Measurements from ENCODE around the gene FUOM.

FUOM gene

DNA sequence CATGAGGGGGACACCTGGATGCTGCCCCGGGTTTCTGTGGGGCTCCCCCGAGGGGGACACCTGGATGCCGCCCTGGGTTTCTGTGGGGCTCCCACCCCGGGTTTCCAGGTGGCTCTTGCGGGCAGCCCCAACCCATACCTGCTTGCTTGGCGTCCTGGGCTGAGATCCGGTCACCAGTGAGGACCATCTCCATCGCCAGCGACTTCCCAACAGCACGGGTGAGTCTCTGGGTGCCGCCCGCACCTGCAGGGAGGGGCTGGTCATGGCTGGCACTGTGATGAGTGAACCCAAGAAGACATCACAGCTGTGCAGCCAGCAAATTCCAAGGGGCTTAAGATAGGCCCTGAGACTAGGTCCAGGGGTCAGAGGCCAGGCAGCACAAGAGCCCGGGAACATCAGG, 8.9 kb upstream of the FUOM start:
- DNase-seq (ENCODE audit: low read depth) = no peak

- no peak for DNase-seq (ENCODE audit: low read depth)
Observed at GRCh38 chr10:133366130-133366478, 8.3 kb upstream of the FUOM start.

DNA sequence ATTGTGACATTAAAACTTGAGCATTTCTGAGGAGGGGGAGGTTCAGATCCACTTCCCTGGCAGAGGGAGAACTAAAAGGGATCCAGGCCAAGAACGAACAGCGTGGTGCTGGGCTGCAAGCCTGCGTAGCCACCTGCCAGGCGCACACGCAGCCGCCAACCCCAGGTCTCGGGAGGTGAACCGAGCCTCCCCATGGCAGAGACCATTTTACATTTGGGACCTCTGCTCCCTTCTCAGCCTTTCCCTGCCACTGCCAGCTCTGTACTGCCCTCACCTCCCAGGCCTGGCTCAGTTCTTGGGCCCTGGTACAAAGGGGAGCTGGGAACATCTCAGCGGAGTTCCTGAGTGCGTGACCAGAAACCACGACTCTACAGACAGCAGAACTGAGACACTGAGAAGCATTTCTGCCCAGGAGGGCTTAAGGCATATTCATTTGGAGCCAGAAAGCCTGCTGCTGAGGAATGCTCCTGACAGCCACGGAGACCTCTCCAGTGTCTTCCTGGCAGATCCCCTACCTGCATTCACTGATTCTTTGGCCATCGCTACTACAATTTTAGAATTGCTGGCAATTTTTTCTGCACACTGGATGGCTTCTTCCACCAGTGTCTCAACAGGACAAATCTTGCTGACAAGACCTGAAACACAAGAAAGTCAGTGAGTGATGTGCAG, 7.8 kb upstream of the FUOM start:
- DNase-seq (ENCODE audit: low read depth) = no peak

- no peak for DNase-seq (ENCODE audit: low read depth)
Observed at GRCh38 chr10:133364645-133365431, 7.0 kb upstream of the FUOM start.

- no peak for DNase-seq (ENCODE audit: low read depth)
Observed at GRCh38 chr10:133362846-133363245, 5.0 kb upstream of the FUOM start.

DNA sequence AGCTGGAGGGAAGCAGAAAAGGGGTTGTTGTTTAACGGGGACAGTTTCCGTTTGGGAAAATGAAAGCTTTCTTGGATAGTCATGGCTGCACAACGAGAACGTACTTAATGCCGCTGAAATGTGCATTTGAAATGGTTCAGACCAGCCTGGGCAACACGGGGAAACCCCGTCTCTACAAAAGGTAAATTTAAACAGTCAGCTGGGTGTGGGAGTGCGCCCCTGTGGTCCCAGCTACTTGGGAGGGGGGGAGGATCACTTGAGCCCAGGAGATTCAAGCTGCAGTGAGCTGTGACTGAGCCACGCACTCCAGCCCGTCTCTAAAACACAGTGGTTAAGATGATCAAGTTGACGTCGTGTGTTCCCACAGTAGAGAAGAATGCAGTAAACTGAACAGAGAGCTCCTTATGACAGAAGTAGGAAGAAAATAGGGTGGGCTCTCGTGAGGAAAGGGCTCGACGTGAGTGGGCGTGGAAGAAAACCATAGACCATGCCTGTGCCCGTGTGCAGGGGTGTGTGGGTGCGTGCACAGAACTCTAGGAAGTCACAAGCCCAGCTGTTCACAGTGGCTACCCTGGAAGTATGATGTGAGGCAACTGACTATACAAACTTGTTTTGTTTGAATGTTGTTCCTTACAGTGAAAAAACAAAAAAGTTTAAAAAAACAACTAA, 4.1 kb upstream of the FUOM start:
- DNase-seq (ENCODE audit: low read depth) = no peak

DNA sequence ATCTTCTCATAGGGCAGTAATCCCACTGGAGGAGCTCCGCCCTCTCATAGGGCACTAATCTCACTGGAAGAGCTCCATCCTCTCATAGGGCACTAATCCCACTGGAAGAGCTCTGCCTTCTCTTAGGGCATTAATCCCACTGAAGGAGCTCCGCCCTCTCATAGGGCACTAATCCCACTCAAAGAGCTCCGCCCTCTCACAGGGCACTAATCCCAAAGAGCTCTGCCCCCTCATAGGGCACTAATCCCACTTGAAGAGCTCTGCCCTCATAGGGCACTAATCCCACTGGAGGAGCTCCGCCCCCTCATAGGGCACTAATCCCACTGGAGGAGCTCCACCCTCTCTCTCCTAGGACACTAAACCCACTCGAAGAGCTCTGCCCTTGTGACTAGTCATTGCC, 3.4 kb upstream of the FUOM start:
- DNase-seq (ENCODE audit: low read depth) = no peak

DNA sequence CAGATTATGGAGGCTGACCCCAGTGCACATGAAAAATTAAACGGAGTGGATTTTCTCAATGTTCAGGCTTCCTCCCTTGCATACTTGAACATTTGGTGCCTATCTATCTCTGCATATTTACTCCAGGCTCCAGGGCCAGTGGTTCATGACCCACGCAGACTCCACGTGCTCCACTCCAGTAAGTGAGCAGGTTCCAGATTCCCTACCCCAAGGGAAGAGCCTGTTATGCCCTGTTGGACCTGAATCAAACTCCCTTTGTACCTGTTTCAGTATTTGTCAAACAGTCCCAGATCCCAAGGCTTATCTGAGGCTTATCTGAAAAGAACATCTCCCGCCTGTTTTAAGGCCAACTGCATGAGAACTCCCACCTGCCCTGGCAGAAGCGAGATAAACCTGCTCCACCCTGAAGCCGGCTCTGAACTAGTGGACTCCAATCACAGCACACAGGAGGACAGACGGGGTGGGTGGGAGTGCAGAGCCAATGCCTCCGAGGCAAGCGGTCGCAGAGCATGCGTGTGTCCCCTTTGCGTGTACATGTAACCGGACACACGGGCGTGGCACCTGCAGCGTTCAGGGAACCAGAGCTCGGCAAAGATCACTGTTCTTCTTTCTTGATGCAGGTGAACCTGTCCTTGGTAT, 2.3 kb upstream of the FUOM start:
- no peak for DNase-seq (ENCODE audit: low read depth)

DNA sequence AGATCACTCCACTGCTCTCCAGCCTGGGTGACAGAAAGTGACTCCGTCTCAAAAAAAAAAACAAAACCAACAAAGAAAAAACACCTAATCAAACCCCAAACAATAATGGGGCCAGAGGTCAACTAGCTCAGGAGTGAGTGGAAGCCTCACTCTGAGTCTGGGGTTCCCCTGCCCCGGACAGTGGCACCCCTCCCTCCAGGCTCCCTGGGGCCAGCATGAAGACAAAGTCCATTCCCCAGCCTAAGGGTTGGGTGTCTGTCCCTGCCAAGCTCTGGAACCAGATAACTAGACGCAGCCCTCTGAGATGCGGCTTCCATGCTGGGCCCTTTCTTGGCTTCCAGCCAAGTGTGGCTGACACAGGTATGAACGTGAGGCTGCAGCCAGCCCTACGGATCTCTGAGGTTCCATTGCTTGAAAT, 1.7 kb upstream of the FUOM start:
- no peak for DNase-seq (ENCODE audit: low read depth)

DNA sequence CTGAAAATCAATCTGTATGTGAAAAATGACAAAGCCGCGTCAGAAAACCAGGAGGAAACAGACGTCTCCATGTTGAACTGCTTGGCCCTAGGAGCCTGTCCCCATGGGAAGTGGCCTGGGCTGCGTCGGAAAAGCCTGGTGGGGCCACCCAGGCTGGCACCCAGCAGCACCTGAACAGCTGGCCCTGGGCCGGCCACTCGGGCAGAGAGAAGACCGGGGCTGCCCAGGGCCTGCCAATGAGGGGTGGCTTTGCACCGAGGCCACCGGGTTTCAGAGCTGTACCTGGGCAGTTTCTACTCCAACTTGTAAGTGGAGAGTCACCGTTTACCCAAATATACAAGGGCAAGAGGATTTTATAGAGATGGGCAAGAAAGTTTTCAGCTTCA, 1.1 kb upstream of the FUOM start:
- no peak for DNase-seq (ENCODE audit: low read depth)

DNA sequence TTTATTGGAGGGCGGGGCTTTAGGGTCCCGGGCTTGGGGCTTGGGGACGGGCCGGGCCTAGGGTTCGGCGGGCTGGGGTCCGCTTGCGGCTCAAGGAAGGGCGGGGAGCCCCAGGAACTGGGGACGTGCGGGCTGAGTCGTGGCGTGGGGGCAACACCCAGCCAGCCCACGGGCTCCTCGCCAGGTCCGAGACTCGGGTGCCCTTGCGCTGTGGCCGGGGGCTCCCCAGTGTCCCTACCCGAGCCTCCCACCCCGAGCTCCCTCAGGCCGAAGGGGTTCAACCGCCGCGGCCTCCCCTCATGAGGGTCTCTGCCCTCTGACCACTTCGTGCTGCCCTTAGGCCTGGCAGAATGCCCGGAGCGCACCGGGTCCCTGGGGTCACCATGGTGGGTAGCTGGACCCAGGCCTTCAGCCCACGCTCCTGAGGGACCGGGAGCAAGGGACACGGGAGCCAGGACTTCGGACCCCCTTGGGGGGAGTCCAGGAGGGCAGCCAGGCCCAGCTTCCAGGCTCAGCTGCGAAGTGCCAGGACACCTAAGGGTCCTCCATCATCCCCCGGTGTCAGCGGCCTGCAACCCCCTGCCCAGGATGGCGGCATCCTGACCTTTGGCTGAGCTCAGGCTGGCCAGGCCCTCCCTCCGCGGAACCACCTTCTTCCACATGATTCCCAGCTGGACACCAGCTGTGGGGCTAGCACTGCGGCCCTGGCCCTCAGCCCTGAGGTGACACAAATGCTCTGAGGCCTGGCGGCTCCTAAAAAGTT, 524 bp upstream of the FUOM start:
- DNase-seq (ENCODE audit: low read depth) = no peak

DNA sequence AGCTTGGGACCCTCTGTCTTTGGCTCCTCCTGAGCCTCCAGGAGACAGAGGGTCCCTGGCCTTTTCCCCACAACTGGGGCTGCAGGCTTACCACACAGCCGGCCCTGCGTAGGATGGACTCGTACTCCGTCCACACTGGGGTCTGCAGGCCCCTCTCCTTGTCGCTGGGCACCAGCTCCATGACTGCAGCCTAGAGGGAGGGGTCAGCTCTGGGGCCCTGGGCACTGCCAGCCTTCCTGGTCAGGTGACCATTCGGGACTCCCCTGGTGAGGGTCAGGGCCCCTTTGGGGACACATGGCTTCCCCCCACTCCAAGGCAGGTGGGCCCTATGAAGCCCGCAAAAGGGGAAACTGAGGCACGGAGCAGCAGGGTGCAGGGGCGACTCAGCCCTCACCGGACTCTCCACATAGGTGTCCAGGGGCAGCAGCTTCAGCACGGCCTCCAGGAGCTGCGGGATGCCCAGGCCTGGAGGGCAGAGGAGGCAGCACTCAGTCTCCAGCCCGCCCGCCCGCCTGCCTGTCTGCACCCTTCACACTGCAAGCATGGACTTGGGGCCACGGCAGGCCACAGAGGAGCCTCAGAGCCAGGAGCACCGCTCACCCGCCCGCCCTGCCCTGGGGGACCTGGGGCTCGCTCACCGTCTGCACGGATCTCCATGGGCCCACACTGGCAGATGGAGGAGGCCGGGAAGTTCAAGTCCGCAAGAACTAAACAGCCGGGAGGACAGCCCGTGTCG, 1.1 kb downstream of the FUOM start:
- no peak for DNase-seq (ENCODE audit: low read depth)

- no peak for DNase-seq (ENCODE audit: low read depth)
Observed at GRCh38 chr10:133355991-133356390, 1.8 kb downstream of the FUOM start.

DNA sequence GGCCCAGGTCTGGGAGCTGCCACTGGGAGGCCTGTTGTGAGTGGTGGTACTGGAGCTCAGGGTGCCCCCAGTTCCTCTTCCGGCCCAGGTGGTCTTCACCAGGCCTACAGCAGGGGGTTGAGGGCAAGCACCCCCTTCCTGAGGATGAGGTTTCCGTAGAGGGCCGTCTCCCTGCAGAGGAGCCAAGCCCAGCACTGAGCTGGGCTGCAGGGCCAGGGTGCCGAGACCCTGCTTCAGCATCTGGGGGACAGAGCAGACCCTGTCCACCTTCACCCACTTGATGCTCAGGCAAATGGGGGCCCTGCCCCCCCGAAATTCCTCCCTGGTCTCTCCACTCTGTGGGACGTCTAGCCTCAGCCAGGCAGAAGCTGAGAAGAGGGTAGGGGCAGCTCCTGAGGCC, 2.6 kb downstream of the FUOM start:
- DNase-seq (ENCODE audit: low read depth) = no peak

- no peak for DNase-seq (ENCODE audit: low read depth)
Observed at GRCh38 chr10:133354672-133355240, 3.1 kb downstream of the FUOM start.

- no peak for DNase-seq (ENCODE audit: low read depth)
Observed at GRCh38 chr10:133353988-133354605, 3.7 kb downstream of the FUOM start.

- DNase-seq (ENCODE audit: low read depth) = no peak
Observed at GRCh38 chr10:133353202-133353959, 4.4 kb downstream of the FUOM start.

DNA sequence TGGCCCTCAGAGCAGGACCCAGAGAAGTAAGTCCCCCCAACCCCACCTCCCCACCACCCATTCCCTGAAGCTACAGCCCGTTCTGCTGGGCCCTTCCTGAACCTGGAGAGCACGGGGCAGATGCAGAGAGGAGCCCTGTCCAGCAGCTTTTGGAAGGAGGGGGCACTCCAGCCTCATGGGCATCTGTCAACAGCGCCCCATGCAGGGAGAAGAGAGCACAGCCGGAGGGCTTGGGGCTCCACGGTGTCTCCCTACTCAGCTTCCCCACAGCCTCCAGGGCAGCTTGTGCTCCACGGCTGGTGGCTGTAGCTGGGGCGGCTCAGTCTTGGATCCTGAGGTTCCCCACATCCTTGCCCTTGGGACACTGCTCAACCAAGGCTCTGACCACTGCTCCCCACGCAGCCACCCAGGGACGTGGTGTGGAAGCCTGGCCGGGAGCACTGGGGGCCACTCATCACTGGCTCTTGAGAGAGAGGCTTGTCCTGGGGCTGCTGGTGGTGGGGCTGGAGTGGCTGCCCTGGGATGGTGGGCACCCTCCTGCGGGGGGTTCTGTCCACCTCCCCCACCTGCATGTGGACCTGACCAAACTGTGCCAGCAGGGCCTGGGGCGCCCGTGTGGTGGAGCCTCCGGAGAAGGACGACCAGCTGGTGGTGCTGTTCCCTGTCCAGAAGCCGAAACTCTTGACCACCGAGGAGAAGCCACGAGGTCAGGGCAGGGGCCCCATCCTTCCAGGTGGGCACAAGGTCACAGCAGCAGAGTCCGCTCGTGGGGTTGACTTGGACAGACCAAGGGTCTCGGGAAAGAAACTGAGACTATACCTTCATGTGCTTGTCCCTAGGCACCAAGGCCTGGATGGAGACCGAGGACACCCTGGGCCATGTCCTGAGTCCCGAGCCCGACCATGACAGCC, 6.2 kb downstream of the FUOM start:
- DNase-seq (ENCODE audit: low read depth) = no peak

DNA sequence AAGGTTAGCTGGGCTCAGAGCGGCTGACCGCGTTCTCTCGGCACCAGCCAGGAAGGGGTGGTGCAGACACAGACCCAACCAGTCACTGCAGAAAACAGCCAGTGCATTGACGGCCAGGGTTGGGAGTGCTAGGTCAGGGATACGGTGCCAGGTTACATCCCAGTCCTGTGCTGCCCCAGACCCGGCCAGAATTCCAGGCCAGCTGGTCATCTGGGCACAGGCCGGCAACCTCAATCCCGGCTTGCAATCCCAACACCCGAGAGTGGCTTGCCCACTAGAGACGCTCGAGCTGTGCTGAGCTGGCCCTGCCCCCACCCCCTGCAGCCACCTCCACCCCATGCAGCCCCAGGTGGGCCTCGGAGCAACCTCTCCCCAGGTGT, 6.9 kb downstream of the FUOM start:
- no peak for DNase-seq (ENCODE audit: low read depth)
